HEK293T (cell line): Measurements from ENCODE around the gene TNS2.
A peak's percentile ranks its signal among the peaks of the same experiment; 100 is the strongest.

ENCODE experiments used
- FOXK2 ChIP-seq: fragments of 450-650 bp; IDR thresholded peaks from 2 replicates; pipeline ENCODE4 v1.6.1; 2016; ENCODE audit warnings: mild to moderate bottlenecking
- L3MBTL2 ChIP-seq: fragments of 450-650 bp; conservative IDR thresholded peaks from 2 replicates; pipeline ENCODE4 v1.6.1; 2016; ENCODE audit warnings: mild to moderate bottlenecking
- LEF1 ChIP-seq: fragments of 450-650 bp; IDR thresholded peaks from 2 replicates; pipeline ENCODE4 v1.6.1; 2017; ENCODE audit warnings: mild to moderate bottlenecking, borderline replicate concordance
- SUZ12 ChIP-seq: fragments of 450-650 bp; IDR thresholded peaks from 2 replicates; pipeline ENCODE4 v1.6.1; 2016; ENCODE audit warnings: mild to moderate bottlenecking
- ZNF384 ChIP-seq: fragments of 450-650 bp; IDR thresholded peaks from 2 replicates; pipeline ENCODE4 v1.6.1; 2016

DNA sequence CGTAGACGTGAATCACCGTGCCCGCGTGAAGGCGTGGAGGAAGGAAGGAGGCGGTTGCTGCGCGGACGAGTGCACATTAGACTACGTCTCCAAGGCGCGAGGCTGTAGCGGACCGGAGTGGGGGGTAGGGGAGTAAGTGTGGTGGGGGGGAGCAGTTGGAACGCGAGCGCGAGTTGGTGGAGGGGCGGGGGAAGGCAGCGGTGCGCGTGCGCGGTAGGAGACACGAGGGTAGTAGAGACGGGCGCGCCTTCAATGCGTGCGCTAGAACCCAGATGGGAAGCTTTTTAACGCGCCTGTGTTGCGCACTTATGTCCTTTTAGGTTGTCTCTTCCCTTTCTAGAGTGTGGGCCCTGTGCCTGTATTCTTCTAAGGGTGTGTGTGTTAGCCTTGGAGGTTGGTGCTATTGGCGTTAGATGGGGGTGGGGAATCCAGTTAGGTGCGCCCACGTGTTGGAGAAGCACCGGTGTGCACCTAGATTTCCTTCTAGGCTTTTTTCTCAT, 43.0 kb upstream of the TNS2 start:
- no peak for TF ChIP-seq ZNF384
- TF ChIP-seq LEF1 = no peak
- TF ChIP-seq SUZ12 = no peak
- peak; percentile 70 for TF ChIP-seq L3MBTL2
- no peak for TF ChIP-seq FOXK2
